Activated T-helper 2 cell treated with anti-CD3 and anti-CD28 coated beads, Interferon-gamma antibody, Interleukin-2, Interleukin-4, amounts not matched to agents 10 μg/mL and 5 μg/mL and 100 μg/mL, durations not matched to agents 14 hours and 24 hours and 36 hours (primary cell): ENCODE data around the gene GPR85. TPM values are rescaled to one million over a fixed set of nuclear protein-coding genes. Genes with fewer than 3 reads are reported as not detected.
A peak's percentile ranks its signal among the peaks of the same experiment; 100 is the strongest.

Experiments
- DNase-seq: peaks from one replicate; pipeline ENCODE4 v3.0.0; 2021; ENCODE audit warnings: low spot score
- H3K27ac Mint-ChIP-seq: one replicate; pipeline ENCODE4 v1.8.0; 2021; ENCODE audit warnings: mixed read lengths
- H3K27me3 Mint-ChIP-seq: one replicate; pipeline ENCODE4 v1.8.0; 2021; ENCODE audit warnings: low read depth, mixed read lengths
- H3K36me3 Mint-ChIP-seq: one replicate; pipeline ENCODE4 v1.8.0; 2021; ENCODE audit warnings: low read depth, mixed read lengths
- H3K4me1 Mint-ChIP-seq: one replicate; pipeline ENCODE4 v1.8.0; 2021; ENCODE audit warnings: low read depth, mixed read lengths
- H3K4me3 Mint-ChIP-seq: one replicate; pipeline ENCODE4 v1.8.0; 2021; ENCODE audit warnings: low read depth, mild to moderate bottlenecking, moderate library complexity, mixed read lengths
- H3K9me3 Mint-ChIP-seq: one replicate; pipeline ENCODE4 v1.8.0; 2021; ENCODE audit warnings: mixed read lengths
- intact Hi-C: fragments of 100-400 bp; cut with micrococcal nuclease; formaldehyde crosslinking; loops from one replicate; pipeline ENCODE4 v1.15.1; 2023
- total RNA-seq: library from RNA; stranded (reverse); gene quantifications from 2 replicates; pipeline ENCODE4 v1.2.3, GENCODE V29; 2022

The GPR85 gene
- total RNA-seq, 1 donor from 2014 or later: not detected

DNA sequence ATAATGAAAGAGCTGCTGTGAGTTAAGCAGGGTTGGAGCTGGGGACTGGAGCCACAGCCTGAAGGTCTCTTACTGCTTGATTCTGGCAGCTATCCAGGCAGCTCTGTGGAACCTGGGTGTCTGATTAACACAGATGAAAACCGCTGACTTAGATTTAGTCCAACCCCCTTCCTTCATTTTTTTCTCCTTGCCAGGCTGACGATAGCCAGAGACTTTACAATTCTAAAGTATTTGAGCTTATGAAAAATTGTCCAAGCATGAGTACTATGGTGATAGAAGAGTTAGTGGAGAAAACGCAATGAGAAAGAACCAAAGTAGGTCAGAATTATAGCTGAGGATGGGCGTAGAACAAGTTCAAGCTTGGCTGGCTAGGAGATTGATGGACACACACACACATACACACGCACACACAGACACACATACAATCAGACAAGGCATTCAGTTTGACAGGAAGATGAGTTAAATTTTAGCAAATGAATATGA, 13.5 kb upstream of the GPR85 start:
- Mint-ChIP-seq H3K27ac (no peak overlapping the region), H3K9me3 (no peaks in the 10 kb centered on the region), H3K4me3 (no peak overlapping the region), H3K36me3 (no peaks in the 10 kb centered on the region), H3K4me1 (no peaks in the 10 kb centered on the region), H3K27me3 (peaks cover 12% of the 10 kb centered on the region)
- intact Hi-C loops: no loop called here
- DNase-seq: no peak

DNA sequence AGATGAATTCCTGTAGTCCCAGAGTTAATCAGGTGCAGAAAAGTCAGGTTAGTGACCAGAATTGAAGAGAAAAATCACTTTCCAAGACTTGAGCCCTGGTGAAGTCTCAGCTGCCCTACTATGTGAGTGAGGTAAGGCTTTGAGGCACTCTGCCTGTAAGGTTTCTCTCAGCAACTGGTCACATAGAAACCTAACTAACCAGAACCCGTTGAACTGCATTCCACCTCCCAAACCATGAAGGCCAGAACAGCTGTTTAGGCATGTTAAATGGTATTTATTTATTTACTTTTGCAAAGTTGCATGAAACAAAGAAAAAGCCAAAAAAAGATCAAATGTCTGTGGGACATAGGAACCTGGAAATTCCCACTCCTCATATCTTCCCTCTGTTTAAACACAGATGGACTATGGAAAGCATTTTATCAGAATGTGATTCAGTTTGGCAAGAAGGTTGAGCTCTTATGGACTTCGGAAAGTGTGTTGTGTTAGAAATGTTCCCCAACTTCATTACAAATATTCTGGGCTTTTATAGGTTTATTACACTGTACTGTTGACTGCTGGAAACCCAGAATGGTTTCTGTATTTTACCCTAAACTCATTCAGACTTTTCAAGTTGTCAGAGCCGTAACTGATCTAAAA, 12.8 kb upstream of the GPR85 start:
- DNase-seq: no peak
- H3K9me3 Mint-ChIP-seq: no peaks in the 10 kb centered on the region
- no peaks in the 10 kb centered on the region for H3K36me3 Mint-ChIP-seq
- H3K27ac Mint-ChIP-seq: no peak overlapping the region
- no peak overlapping the region for H3K4me3 Mint-ChIP-seq
- intact Hi-C loops: no loop called here
- H3K4me1 Mint-ChIP-seq: no peaks in the 10 kb centered on the region
- H3K27me3 Mint-ChIP-seq: peaks cover 16% of the 10 kb centered on the region

DNA sequence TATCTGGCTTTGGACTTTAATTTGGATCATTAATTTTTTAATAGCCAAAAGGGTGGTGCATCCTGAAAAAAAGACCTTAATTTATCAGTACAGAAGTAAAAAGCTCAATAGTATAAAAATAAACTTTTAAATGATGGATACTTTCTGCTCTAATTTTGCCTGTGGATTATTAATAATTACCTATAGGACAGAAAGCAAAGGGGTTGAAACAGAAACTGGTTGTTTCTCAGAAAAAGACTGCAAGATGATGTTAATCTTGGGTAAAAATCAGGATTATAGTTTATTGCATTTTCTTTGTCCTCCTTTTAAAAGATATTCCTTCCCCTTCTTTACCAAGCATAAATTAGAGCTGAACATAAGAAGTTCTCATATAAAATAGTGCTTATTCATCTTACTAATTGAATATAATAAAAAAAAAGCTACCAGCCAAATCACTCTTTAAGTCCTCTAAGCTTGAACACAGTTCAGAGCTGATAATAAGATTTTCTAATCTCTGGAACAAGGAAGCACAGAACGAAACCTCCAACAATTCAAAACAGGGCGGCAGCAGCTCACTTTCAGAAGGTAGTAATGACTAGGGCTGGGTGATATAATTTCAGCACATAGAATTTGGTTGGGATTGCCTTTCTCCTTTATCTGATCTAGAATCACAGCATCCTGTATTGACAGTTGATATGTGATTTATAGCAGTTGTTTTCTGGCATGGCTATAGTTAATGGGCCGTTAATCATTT, 8.1 kb upstream of the GPR85 start:
- Mint-ChIP-seq H3K27ac (no peak overlapping the region), H3K36me3 (no peaks in the 10 kb centered on the region), H3K4me3 (no peak overlapping the region), H3K4me1 (no peaks in the 10 kb centered on the region), H3K9me3 (no peaks in the 10 kb centered on the region), H3K27me3 (peaks cover 31% of the 10 kb centered on the region)
- intact Hi-C loops: no loop called here
- no peak for DNase-seq

DNA sequence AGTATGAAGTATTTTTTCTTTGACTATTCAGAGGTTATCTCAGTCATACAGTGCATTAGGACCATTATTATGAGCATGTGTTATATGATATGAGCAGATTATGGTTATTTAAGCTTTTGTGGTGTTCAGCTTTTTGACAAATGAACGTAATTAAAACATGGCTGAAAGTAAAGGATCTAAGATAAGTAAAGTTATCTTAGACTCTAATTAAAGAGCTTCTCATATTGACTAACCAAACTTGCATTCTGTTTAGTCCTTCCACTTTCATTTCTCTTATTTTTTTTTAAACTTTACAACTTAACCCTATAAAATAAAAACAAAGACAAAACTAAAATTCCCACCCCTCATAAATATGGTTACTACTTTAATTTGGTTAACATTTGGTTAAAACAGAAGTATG, 6.9 kb upstream of the GPR85 start:
- Mint-ChIP-seq H3K9me3 (no peaks in the 10 kb centered on the region), H3K27ac (no peak overlapping the region), H3K27me3 (peaks cover 31% of the 10 kb centered on the region), H3K4me1 (no peaks in the 10 kb centered on the region), H3K36me3 (no peaks in the 10 kb centered on the region), H3K4me3 (no peak overlapping the region)
- no peak for DNase-seq
- intact Hi-C loops: no loop called here

DNA sequence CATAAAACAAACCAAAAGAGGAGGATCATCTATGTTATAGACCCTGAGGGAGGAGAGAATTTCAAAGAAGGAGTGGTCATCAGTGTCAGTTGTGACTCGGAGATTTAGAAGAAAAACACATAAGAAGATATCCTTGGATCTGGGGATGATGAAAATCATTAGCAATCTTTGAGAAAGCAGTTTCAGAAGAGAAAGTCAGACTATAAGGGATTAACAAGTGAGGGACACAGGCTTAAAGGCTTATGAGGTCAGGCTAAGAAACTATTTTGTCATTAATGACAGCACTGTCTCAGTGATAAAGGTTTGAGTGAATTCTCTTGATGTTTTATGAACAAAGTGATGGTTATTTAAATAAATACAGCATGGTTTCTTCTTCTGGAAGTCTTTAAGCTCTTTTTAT, 6.1 kb upstream of the GPR85 start:
- intact Hi-C loops: no loop called here
- Mint-ChIP-seq H3K9me3 (no peaks in the 10 kb centered on the region), H3K4me3 (no peak overlapping the region)

DNA sequence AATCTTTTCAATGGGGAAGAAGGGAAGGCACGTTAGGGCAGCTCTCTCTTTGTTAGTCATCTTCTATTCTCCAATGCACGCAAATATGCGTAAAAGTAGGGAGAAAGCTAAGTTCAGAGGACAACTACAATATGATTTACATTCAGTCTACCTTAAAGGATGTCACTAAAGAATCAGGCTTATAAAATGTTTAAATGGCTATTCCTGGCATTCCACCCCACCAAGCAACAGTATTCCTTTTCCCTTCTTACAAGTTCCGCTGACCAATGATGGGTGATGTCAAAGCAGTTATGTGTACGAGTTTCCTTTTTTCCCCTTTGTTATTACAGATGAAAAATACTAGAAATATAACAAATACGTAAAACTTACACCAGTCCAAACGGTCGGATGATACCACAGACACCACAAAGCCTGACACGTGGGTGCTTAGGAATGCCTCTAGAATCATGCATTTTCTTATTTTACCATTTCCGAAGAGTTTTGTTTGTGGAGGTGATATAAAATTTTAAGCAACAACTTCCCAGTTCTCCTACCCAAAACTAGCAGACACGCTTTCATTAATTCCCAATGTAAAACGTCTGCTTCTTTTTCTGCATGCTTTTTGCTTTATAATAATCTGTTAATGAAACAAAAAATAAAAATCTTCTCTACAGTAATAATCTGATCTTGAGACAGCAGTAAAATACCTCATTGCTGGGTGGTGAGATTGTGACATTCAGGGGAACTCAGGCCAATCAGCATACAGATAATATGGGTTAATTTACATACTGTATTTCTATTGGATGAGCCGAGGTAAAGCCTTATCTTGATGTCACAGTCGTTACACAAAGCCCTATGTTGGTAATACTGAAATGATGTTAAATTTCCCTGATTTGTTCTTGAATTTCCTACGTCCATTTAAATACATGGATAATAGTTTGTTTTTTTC, 708 bp upstream of the GPR85 start:
- Mint-ChIP-seq H3K9me3 (no peaks in the 10 kb centered on the region), H3K27ac (no peak overlapping the region), H3K4me1 (peaks cover 10% of the 10 kb centered on the region), H3K4me3 (peak overlapping the region; percentile 52), H3K36me3 (no peaks in the 10 kb centered on the region), H3K27me3 (peaks cover 53% of the 10 kb centered on the region)
- no peak for DNase-seq
- intact Hi-C loops: loop anchor here (2.0 kb wide), 1 partner anchor 31 kb away; the partner anchor contains the start of gene SMIM30

More for the DNA sequence above, 6.1 kb upstream of the GPR85 start:
- peaks cover 38% of the 10 kb centered on the region for H3K27me3 Mint-ChIP-seq
- DNase-seq: no peak
- H3K4me1 Mint-ChIP-seq: no peaks in the 10 kb centered on the region
- no peak overlapping the region for H3K27ac Mint-ChIP-seq
- H3K36me3 Mint-ChIP-seq: no peaks in the 10 kb centered on the region

DNA sequence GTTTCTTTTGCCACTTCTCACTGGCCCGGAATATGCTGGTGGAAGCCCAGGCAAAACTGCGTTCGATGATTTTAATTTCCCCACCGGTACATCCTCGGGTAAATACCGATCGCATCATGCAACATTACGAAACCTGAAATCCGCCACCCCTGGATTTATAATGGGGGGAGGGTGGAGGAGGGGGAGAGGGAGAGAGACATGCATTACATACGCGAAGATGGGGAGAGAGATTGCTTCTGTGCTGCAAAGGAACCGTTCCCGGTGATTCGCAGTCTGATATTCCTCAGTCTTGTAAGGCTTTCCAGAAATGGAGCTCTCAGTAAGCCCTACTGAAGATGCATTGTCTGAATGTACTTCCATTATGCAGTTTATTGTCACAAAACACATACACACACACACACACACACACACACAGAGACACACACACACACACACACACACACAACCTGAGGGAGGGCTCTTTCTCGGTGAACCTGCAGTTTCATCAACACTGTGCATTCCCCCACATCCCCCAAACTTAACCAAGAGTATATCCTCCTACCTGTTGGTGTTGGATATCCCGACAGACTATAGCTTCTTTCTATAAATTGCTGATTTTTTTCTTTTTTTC, 741 bp downstream of the GPR85 start:
- no peaks in the 10 kb centered on the region for H3K9me3 Mint-ChIP-seq
- H3K36me3 Mint-ChIP-seq: no peaks in the 10 kb centered on the region
- H3K4me3 Mint-ChIP-seq: peak overlapping the region; percentile 19
- H3K4me1 Mint-ChIP-seq: peaks cover 10% of the 10 kb centered on the region
- intact Hi-C loops: loop anchor here (2.0 kb wide), 1 partner anchor 33 kb away; the partner anchor contains the start of gene SMIM30
- no peak for DNase-seq
- peaks cover 52% of the 10 kb centered on the region for H3K27me3 Mint-ChIP-seq
- H3K27ac Mint-ChIP-seq: no peak overlapping the region

DNA sequence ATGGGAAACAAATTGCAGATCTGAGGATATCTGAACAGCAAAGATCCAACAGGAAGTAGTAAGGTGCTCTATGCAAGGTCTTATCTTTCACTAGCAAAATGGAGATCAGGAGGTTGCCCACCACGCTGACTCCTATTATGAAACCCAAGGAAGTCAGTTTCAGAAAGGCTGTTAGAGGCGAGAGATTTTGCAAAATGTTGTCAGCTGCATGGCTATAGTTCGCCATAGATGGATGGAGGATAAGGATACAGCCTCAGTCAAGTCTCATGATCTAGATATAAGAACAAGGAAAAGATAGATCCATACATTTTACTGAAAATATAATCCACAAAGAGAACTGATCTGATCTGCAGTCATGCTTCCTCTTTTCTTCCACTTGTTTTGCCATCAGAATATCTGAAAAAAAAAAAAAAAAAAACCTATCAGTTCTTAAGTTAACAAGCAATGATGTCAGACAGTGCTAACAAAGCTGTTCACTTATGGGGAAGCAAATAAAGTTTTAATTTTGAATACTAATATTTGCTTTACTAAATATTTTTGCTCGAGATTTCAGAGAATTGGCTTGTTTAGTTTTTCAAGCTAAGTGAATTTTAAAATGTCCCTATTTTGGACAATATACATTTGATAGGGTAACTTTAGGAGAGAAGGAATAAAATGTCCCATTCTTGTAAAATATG, 2.0 kb downstream of the GPR85 start:
- peaks cover 10% of the 10 kb centered on the region for H3K4me1 Mint-ChIP-seq
- intact Hi-C loops: no loop called here

DNA sequence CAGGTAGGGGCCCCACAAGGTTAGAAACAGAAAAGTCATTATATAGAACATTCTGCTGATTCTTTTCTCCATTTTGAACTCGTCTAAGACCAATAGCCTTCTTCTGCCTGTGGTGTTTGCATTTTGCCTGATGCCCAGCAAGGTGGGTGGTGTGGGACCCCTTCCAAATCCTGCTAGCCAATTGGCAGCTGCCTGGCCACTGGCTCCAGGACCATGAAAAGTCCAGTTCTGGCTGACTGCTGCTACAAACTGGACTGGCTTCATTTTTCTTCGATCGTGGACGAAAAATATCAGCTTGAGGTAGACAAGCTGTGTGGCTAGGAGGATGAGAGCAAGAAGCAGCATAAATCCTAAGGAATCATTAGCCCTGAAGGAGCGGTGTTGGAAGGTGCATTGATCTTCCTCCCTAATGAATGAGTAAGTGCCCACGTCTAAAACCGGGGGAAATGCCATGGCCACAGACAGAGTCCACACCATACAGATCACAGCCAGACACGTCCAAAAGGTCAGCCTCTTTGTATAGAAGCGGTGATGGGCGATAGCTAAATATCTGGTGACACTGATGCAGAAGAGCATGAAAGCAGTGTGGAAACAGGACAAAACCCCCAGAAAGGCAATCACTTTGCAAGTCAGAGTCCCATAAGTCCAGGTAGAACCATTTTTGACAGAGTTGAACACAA, 2.7 kb downstream of the GPR85 start:
- Mint-ChIP-seq H3K9me3 (no peaks in the 10 kb centered on the region), H3K27me3 (peaks cover 49% of the 10 kb centered on the region), H3K4me1 (peaks cover 10% of the 10 kb centered on the region), H3K27ac (no peak overlapping the region), H3K36me3 (no peaks in the 10 kb centered on the region), H3K4me3 (no peak overlapping the region)
- no peak for DNase-seq
- intact Hi-C loops: no loop called here

More for the DNA sequence above, 2.0 kb downstream of the GPR85 start:
- Mint-ChIP-seq H3K27me3 (peaks cover 49% of the 10 kb centered on the region), H3K4me3 (no peak overlapping the region), H3K9me3 (no peaks in the 10 kb centered on the region), H3K27ac (no peak overlapping the region), H3K36me3 (no peaks in the 10 kb centered on the region)
- no peak for DNase-seq

DNA sequence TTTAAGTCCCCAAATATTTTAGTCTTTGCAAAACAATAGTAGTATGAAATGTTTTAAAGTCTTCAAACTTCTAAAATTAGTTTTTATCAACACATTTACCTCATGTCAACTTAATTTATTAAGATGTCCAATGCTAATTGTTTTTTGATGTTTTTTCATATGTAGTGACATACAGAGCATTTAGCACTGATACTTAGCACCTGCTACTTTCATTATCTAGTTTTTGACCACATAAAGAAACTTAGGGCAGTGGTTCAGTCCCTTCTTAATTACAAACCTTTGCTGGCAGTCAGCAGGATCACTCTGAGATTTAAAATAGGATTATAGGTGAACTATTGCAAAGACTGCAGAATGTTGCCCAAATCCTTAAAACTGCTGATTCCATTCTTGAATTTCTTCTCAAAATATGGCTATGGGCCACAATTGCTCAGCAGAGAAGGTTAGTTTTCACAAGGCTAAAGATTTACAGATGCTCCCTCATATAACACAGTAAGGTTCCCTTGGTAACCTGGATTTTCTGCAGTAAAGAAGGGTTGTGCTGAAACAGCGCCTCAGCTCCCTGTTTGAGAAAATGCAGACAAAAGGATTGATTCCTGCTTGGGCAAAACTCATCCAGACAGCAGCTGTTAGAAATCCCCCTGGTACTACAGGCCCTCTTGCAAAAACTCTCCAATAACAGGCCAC, 3.4 kb downstream of the GPR85 start:
- Mint-ChIP-seq H3K4me3 (no peak overlapping the region), H3K27me3 (peaks cover 46% of the 10 kb centered on the region), H3K27ac (no peak overlapping the region), H3K36me3 (no peaks in the 10 kb centered on the region), H3K9me3 (no peaks in the 10 kb centered on the region), H3K4me1 (peaks cover 10% of the 10 kb centered on the region)
- DNase-seq: no peak
- intact Hi-C loops: no loop called here

DNA sequence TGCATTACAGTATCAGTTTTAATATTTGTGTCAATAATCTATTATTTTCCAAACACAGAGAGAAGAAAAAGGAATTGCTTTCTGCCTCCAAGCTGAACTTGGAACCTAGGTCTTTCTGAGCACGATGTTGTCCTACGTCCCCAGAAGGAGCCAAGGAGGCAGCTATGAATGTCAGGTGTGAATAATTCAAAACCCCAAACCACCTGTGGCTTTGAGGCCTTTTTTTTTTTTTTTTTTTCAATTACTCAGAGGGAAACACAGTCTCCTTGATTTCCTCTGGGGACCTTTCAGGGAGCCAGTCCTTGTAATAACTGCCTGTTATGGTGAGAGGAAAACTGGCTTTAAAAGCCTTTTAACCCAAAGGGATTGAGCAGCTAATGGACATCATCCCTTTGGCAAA, 8.3 kb downstream of the GPR85 start:
- peaks cover 10% of the 10 kb centered on the region for H3K27me3 Mint-ChIP-seq
- no peak overlapping the region for H3K4me3 Mint-ChIP-seq
- H3K36me3 Mint-ChIP-seq: no peaks in the 10 kb centered on the region
- no peaks in the 10 kb centered on the region for H3K9me3 Mint-ChIP-seq
- H3K4me1 Mint-ChIP-seq: no peaks in the 10 kb centered on the region
- no peak overlapping the region for H3K27ac Mint-ChIP-seq
- intact Hi-C loops: no loop called here
- no peak for DNase-seq
